Panc1 (cell line): ENCODE data around the gene HLA-DRA. TPM values are rescaled to one million over a fixed set of nuclear protein-coding genes. Genes with fewer than 3 reads are reported as not detected.
"Not testable (repeated sequence)": the region's sequence is repeated elsewhere in the genome, so short reads cannot be mapped to it uniquely, and the experiment has no call there.

Experiments used
- ATAC-seq: fragments of 200-7000 bp; cut with Tn5 transposase; 2 replicates; pipeline ENCODE4 v1.9.1; 2020; ENCODE audit warnings: mild to moderate bottlenecking, moderate library complexity
- BruUV-seq: library from RNA; stranded (reverse); fragments of 400-500 nt; replicated peaks from 2 replicates; lab custom pipeline; 2021; lab: Mats Ljungman, UMichigan
- CTCF ChIA-PET: fragments of 300-600 bp; sonication (Branson Sonifier 250); formaldehyde crosslinking; loops from one replicate; lab custom pipeline; 2022; ENCODE audit warnings: antibody characterized with exemption; lab: Charles Lee
- POLR2A ChIA-PET: fragments of 300-600 bp; sonication (Branson Sonifier 250); formaldehyde crosslinking; loops from one replicate; lab custom pipeline; 2022; ENCODE audit warnings: antibody characterized with exemption; lab: Charles Lee
- DNase-seq: peaks from one replicate; pipeline ENCODE4 v3.0.0-alpha.2; 2010; ENCODE audit warnings: low read depth, low spot score
- H3K27ac ChIP-seq: 2 replicates; pipeline ENCODE4 v1.5.1; 2011; ENCODE audit warnings: mild to moderate bottlenecking, low read length, inconsistent platforms
- H3K27me3 ChIP-seq: fragments of 200-500 bp; sonication (Bioruptor generic); 2 replicates; pipeline ENCODE4 v1.6.0; 2014; ENCODE audit warnings: low read length, inconsistent platforms; ENCODE audit not compliant: control insufficient read depth, insufficient read depth
- H3K36me3 ChIP-seq: fragments of 200-500 bp; sonication (Bioruptor generic); 2 replicates; pipeline ENCODE4 v1.5.1; 2014; ENCODE audit warnings: inconsistent platforms, mild to moderate bottlenecking, low read length, moderate library complexity; ENCODE audit not compliant: control insufficient read depth, insufficient read depth
- H3K4me1 ChIP-seq: 2 replicates; pipeline ENCODE4 v1.5.1; 2011; ENCODE audit warnings: inconsistent platforms, mild to moderate bottlenecking, low read length, moderate library complexity; ENCODE audit not compliant: control insufficient read depth, insufficient read depth
- H3K4me3 ChIP-seq, 2 experiments: 2 replicates each; pipeline ENCODE4 v1.5.1; 2011 to 2012; ENCODE audit warnings: low read depth in 2 of 2, low read length in 2 of 2, mild to moderate bottlenecking in 2 of 2, inconsistent platforms in 1 of 2, moderate library complexity in 1 of 2
- H3K9me3 ChIP-seq: fragments of 200-500 bp; sonication (Bioruptor generic); 2 replicates; pipeline ENCODE4 v1.5.1; 2014; ENCODE audit warnings: low read depth, mild to moderate bottlenecking, inconsistent platforms, low read length, moderate library complexity; ENCODE audit not compliant: control insufficient read depth, insufficient read depth
- CTCF ChIP-seq: fragments of 450-650 bp; IDR thresholded peaks from 2 replicates; pipeline ENCODE4 v1.5.1; 2017; ENCODE audit warnings: mild to moderate bottlenecking
- POLR2AphosphoS5 ChIP-seq: IDR thresholded peaks from 2 replicates; pipeline ENCODE4 v1.6.1; 2012; ENCODE audit warnings: mild to moderate bottlenecking, low read depth, low read length, moderate library complexity
- REST ChIP-seq, 2 experiments: IDR thresholded peaks; 2 replicates each; pipeline ENCODE4 v1.6.1; 2011 to 2012; ENCODE audit warnings: low read depth in 2 of 2, control low read depth in 1 of 2, low read length in 1 of 2, mild to moderate bottlenecking in 1 of 2, moderate library complexity in 1 of 2; ENCODE audit not compliant: insufficient read depth in 1 of 2
- SIN3A ChIP-seq: IDR thresholded peaks from 2 replicates; pipeline ENCODE4 v1.6.1; 2012; ENCODE audit warnings: low read depth, mild to moderate bottlenecking, low read length, moderate library complexity, borderline replicate concordance; ENCODE audit not compliant: insufficient read depth
- TCF7L2 ChIP-seq: IDR thresholded peaks from 2 replicates; pipeline ENCODE4 v1.6.1; 2011; ENCODE audit warnings: mild to moderate bottlenecking, low read depth, low read length, inconsistent platforms
- in situ Hi-C: cut with HindIII; loops from 2 replicates; pipeline ENCODE4 v1.10.0; 2016; ENCODE audit warnings: low sequenced_read_pairs, low pct_unique_long_range_greater_than_20kb
- intact Hi-C: fragments of 100-400 bp; cut with micrococcal nuclease; formaldehyde crosslinking; loops from one replicate; pipeline ENCODE4 v1.10.0; 2022; ENCODE audit not compliant: unreplicated experiment
- total RNA-seq: library from RNA; stranded (reverse); gene quantifications from one replicate; pipeline ENCODE4 v1.2.1, GENCODE V29; 2021; ENCODE audit not compliant: unreplicated experiment

HLA-DRA gene
- total RNA-seq, 1 experiment from 2014 or later = 1.7 TPM

DNA sequence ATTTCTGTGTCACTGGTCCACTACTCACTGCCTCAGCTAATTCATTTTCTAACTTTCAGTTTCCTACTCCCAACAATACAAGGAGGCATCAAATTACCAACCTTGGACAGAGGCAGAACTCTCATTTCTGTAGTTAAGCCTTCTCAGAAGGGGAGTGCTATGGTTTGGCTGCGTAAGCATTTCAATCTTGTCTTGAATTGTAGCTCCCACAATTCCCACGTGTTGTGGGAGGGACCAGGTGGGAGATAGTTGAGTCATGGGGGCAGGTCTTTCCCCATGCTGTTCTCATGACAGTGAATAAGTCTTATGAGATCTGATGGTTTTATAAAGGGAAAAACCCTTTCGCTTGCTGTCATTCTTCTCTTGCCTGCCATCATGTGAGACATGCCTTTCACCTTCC is 22.9 kb downstream of the HLA-DRA start:
- Histone ChIP-seq H3K27me3 (peaks cover 15% of the 10 kb centered on the region), H3K27ac (no peak overlapping the region), H3K9me3 (no peaks in the 10 kb centered on the region), H3K4me3 (no peak overlapping the region), H3K4me1 (no peaks in the 10 kb centered on the region), H3K36me3 (no peaks in the 10 kb centered on the region)
- DNase-seq (no peak), ATAC-seq (no peak)
- CTCF ChIA-PET = no interaction called here
- no TSS peak for BruUV-seq
- intact Hi-C loops = no loop called here
- POLR2A ChIA-PET = no interaction called here
- no peak for TF ChIP-seq POLR2AphosphoS5
- TF ChIP-seq REST (IDR thresholded peaks at IDR 0.05; ENCODE audit: insufficient read depth in 1 of 2, low read depth in 2 of 2, low read length in 1 of 2) = peak in 1 of 2 experiments; percentile 49; a peak in 2 of 4 replicates
- in situ Hi-C loops = no loop called here

- CTCF ChIA-PET, intact Hi-C loops, H3K4me3 ChIP-seq, ATAC-seq, H3K9me3 ChIP-seq, H3K36me3 ChIP-seq, DNase-seq, H3K27ac ChIP-seq, H3K27me3 ChIP-seq, in situ Hi-C loops, BruUV-seq, POLR2A ChIA-PET, H3K4me1 ChIP-seq: not testable (repeated sequence)
Observed at GRCh38 chr6:32467743-32468503, 28.2 kb downstream of the HLA-DRA start.

- no peak for DNase-seq
- Histone ChIP-seq H3K4me3 (no peak overlapping the region), H3K36me3 (no peaks in the 10 kb centered on the region), H3K9me3 (no peaks in the 10 kb centered on the region), H3K4me1 (no peaks in the 10 kb centered on the region), H3K27ac (no peak overlapping the region), H3K27me3 (peaks cover 7% of the 10 kb centered on the region)
- intact Hi-C loops = no loop called here
- BruUV-seq = no TSS peak
- TF ChIP-seq TCF7L2 (no peak), CTCF (no peak), REST (IDR thresholded peaks at IDR 0.05; ENCODE audit: insufficient read depth in 1 of 2, low read depth in 2 of 2, low read length in 1 of 2) (no peak), POLR2AphosphoS5 (no peak), SIN3A (no peak)
- CTCF ChIA-PET = no interaction called here
- ATAC-seq = no peak
- POLR2A ChIA-PET = no interaction called here
- in situ Hi-C loops = no loop called here
Observed at GRCh38 chr6:32472781-32473375, 33.2 kb downstream of the HLA-DRA start.
